OCI-LY3 (cell line): Measurements from ENCODE around the gene COX8C.

Source experiments
- EZH2phosphoT487 ChIP-seq: fragments of 200-600 bp; shearing (Covaris generic); IDR thresholded peaks from 2 replicates; pipeline ENCODE4 v1.6.1; 2018; ENCODE audit warnings: antibody characterized with exemption, mixed run types, low read depth
- TF ChIP-seq, protein P1 (sequence below): fragments of 200-600, 300-600 bp; sonication (generic); IDR thresholded peaks from 2 replicates; pipeline ENCODE4 v1.5.1; 2014; ENCODE audit warnings: antibody characterized with exemption, low read length, low read depth

GRCh38 chr14:93317210-93317874 lies 29.6 kb upstream of the COX8C start:
- TF ChIP-seq, protein P1, sequence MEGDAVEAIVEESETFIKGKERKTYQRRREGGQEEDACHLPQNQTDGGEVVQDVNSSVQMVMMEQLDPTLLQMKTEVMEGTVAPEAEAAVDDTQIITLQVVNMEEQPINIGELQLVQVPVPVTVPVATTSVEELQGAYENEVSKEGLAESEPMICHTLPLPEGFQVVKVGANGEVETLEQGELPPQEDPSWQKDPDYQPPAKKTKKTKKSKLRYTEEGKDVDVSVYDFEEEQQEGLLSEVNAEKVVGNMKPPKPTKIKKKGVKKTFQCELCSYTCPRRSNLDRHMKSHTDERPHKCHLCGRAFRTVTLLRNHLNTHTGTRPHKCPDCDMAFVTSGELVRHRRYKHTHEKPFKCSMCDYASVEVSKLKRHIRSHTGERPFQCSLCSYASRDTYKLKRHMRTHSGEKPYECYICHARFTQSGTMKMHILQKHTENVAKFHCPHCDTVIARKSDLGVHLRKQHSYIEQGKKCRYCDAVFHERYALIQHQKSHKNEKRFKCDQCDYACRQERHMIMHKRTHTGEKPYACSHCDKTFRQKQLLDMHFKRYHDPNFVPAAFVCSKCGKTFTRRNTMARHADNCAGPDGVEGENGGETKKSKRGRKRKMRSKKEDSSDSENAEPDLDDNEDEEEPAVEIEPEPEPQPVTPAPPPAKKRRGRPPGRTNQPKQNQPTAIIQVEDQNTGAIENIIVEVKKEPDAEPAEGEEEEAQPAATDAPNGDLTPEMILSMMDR: no peak
- TF ChIP-seq EZH2phosphoT487: no peak
